ENCODE measurements around the gene TMEM134.

TMEM134 gene

DNA sequence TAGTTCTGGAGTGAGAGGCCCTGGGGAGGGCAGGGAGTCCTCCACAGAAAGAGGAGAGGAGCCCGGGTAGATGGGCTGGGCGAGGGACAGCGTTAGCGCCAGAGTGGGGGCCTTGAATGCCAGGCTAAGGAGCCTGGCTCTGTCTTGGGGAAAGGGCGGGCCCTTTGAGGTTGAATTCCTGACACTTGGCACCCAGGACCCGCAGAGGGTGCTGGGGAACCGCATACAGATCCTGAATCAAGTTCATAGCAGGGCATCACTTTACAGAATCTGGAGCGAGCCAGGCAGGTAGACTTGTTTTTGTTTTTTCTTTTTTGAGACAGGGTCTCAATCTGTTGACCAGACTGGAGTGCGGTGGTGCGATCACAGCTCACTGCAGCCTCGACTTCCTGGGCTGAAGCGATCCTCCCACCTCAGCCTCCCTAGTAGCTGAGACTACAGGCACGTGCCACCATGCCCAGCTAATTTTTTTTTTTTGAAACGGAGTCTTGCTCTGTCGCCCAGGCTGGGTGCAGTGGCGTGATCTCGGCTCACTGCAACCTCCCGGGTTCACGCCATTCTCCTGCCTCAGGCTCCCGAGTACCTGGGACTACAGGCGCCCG, 47.5 kb downstream of the TMEM134 start:
- TF ChIP-seq, protein P1, sequence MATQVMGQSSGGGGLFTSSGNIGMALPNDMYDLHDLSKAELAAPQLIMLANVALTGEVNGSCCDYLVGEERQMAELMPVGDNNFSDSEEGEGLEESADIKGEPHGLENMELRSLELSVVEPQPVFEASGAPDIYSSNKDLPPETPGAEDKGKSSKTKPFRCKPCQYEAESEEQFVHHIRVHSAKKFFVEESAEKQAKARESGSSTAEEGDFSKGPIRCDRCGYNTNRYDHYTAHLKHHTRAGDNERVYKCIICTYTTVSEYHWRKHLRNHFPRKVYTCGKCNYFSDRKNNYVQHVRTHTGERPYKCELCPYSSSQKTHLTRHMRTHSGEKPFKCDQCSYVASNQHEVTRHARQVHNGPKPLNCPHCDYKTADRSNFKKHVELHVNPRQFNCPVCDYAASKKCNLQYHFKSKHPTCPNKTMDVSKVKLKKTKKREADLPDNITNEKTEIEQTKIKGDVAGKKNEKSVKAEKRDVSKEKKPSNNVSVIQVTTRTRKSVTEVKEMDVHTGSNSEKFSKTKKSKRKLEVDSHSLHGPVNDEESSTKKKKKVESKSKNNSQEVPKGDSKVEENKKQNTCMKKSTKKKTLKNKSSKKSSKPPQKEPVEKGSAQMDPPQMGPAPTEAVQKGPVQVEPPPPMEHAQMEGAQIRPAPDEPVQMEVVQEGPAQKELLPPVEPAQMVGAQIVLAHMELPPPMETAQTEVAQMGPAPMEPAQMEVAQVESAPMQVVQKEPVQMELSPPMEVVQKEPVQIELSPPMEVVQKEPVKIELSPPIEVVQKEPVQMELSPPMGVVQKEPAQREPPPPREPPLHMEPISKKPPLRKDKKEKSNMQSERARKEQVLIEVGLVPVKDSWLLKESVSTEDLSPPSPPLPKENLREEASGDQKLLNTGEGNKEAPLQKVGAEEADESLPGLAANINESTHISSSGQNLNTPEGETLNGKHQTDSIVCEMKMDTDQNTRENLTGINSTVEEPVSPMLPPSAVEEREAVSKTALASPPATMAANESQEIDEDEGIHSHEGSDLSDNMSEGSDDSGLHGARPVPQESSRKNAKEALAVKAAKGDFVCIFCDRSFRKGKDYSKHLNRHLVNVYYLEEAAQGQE (IDR thresholded peaks at IDR 0.05; ENCODE audit: insufficient read depth in 1 of 2, low read depth in 2 of 2, low read length in 2 of 2), result no peak
- no peak for TF ChIP-seq POLR2AphosphoS5 (IDR thresholded peaks at IDR 0.05; ENCODE audit: low read depth, low read length)
- no peak for TF ChIP-seq TAF1 (IDR thresholded peaks at IDR 0.05; ENCODE audit: borderline replicate concordance, insufficient read depth, low read length)
- TF ChIP-seq SIN3A (IDR thresholded peaks at IDR 0.05; ENCODE audit: borderline replicate concordance, insufficient read depth, low read length), result no peak
- no peak for TF ChIP-seq FOXP2 (optimal IDR thresholded peaks at IDR 0.05; ENCODE audit: borderline replicate concordance, extremely low read depth, extremely low read length, insufficient read depth)

DNA sequence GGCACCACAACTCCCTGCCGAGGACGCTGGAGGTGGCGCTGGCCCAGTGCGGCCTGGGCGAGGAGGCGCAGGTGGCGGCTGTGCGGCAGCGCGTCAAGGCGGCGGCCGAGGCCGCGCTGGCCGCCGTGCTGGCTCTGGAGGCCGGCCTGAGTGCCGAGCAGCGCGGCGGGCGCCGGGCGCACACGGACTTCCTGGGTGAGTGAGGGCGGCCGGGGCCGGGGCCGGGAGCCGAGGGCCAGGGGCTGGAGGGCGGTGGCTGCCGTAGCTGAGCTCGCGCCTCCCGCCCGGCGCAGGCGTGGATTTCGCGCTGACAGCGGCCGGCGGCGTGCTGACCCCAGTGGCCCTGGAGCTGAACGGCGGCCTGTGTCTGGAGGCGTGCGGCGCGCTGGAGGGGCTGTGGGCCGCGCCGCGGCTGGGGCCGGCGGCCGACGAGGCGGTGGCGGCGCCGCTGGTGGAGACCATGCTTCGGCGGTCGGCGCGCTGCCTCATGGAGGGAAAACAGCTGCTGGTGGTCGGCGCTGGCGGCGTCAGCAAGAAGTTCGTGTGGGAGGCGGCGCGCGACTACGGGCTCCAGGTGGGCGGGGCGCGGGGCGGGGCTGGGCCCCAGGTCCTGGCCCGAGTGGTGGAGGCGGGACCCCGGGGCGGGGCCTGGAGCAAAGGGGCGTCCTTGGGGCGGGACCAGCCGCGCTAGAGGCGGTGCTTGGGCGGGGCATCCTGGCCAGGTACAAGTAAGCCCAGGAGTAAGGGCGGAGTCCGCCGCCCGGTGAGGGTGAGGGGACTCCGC, 48.2 kb downstream of the TMEM134 start:
- TF ChIP-seq POLR2AphosphoS5 (IDR thresholded peaks at IDR 0.05; ENCODE audit: low read depth, low read length), result peak; percentile 53; the same call in 1 of the 2 replicates
- TF ChIP-seq, protein P1 (IDR thresholded peaks at IDR 0.05; ENCODE audit: insufficient read depth in 1 of 2, low read depth in 2 of 2, low read length in 2 of 2), result no peak
- peak; percentile 60; the same call in 1 of the 2 replicates for TF ChIP-seq TAF1 (IDR thresholded peaks at IDR 0.05; ENCODE audit: borderline replicate concordance, insufficient read depth, low read length)
- TF ChIP-seq SIN3A (IDR thresholded peaks at IDR 0.05; ENCODE audit: borderline replicate concordance, insufficient read depth, low read length), result no peak
- TF ChIP-seq FOXP2 (optimal IDR thresholded peaks at IDR 0.05; ENCODE audit: borderline replicate concordance, extremely low read depth, extremely low read length, insufficient read depth), result peak; percentile 50

DNA sequence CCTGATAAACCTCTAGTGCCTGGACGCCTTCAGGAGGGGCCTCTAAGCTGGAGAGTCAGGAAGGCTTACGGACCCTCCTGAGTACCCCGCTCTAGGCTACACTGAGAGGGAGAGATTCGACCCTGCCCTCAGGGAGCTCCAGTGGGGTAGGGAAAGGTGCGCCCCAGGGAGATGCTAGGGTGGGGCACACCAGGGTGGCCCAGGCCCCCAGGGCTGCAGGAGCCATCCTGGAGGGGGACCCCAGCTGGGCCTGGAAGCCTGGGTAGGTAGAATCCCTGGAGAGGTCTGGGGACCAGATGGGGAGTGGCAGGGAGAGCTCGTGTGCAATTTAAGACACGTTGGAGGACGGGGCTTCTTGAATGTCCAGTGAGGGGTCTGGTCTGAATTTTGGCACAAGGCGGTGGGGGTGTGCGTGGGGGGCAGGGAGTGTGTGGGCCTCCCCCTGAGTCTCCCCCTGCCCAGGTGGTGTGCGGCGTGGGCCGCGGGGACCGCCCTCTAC, 48.9 kb downstream of the TMEM134 start:
- TF ChIP-seq SIN3A (IDR thresholded peaks at IDR 0.05; ENCODE audit: borderline replicate concordance, insufficient read depth, low read length) (no peak), POLR2AphosphoS5 (IDR thresholded peaks at IDR 0.05; ENCODE audit: low read depth, low read length) (no peak), TAF1 (IDR thresholded peaks at IDR 0.05; ENCODE audit: borderline replicate concordance, insufficient read depth, low read length) (no peak), FOXP2 (optimal IDR thresholded peaks at IDR 0.05; ENCODE audit: borderline replicate concordance, extremely low read depth, extremely low read length, insufficient read depth) (no peak)
- TF ChIP-seq, protein P1 (IDR thresholded peaks at IDR 0.05; ENCODE audit: insufficient read depth in 1 of 2, low read depth in 2 of 2, low read length in 2 of 2), result no peak

DNA sequence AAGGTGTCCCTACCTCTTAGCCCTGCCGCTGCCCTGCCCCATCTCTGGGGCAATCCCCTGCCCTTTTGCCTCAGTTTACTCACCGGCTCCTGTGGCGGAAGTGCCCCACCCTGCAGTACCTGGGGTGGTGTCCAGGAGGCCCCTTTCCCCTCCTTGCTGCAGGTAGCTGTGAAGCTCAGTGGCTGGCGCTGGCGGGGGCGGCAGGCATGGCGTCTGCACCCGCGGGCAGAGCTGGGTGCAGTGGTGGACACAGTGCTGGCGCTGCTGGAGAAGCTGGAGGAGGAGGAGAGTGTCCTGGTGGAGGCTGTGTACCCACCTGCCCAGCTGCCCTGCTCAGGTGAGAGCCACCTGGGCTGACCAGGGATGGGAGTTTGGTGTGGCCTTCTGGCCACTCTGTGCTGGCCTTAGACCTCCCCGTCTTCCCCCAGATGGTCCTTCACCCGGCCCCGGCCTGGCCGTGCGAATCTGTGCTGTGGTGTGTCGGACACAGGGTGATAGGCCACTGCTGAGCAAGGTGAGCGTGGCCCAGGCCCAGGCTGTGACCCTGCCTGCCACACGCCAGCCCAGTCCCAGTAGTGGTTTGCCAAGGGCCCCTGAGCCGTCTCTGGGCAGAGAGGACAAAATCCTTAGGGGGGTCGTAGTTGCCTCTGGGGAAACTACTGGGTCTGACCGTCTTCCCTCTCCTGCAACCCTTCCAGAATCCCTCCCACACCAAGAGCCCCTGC, 49.6 kb downstream of the TMEM134 start:
- TF ChIP-seq FOXP2 (optimal IDR thresholded peaks at IDR 0.05; ENCODE audit: borderline replicate concordance, extremely low read depth, extremely low read length, insufficient read depth), result no peak
- no peak for TF ChIP-seq SIN3A (IDR thresholded peaks at IDR 0.05; ENCODE audit: borderline replicate concordance, insufficient read depth, low read length)
- TF ChIP-seq, protein P1 (IDR thresholded peaks at IDR 0.05; ENCODE audit: insufficient read depth in 1 of 2, low read depth in 2 of 2, low read length in 2 of 2), result no peak
- no peak for TF ChIP-seq POLR2AphosphoS5 (IDR thresholded peaks at IDR 0.05; ENCODE audit: low read depth, low read length)
- no peak for TF ChIP-seq TAF1 (IDR thresholded peaks at IDR 0.05; ENCODE audit: borderline replicate concordance, insufficient read depth, low read length)
